Psoas muscle (tissue), 8 donors: ENCODE data around the gene TMTC2. TPM values are rescaled to one million over a fixed set of nuclear protein-coding genes. Genes with fewer than 3 reads are reported as not detected.

Experiments used
- ATAC-seq, 4 donors: fragments of 200-7000 bp; cut with Tn5 transposase; one replicate each; pipeline ENCODE4 v1.9.1; 2020; ENCODE audit warnings: moderate library complexity in 3 of 4, mild to moderate bottlenecking in 2 of 4
- DNase-seq, 2 donors: peaks; one replicate each; pipeline ENCODE4 v3.0.0-alpha.2; 2020
- H3K27ac ChIP-seq: fragments of 200-600 bp; one replicate; pipeline ENCODE4 v1.8.0; 2022
- H3K27me3 ChIP-seq, 3 donors: fragments of 200-600 bp in 1 of 3; one replicate each; pipeline versions ENCODE4 v1.6.1 to v1.8.0; 2013 to 2022; ENCODE audit warnings: low read length in 2 of 3, mild to moderate bottlenecking in 2 of 3, moderate library complexity in 1 of 3; ENCODE audit not compliant: insufficient read depth in 3 of 3
- H3K36me3 ChIP-seq, 2 donors: fragments of 200-600 bp in 1 of 2; one replicate each; pipeline versions ENCODE4 v1.6.1 to v1.8.0; 2013 to 2022; ENCODE audit warnings: low read depth in 1 of 2, mild to moderate bottlenecking in 1 of 2, moderate library complexity in 1 of 2; ENCODE audit not compliant: insufficient read depth in 1 of 2
- H3K4me1 ChIP-seq: fragments of 200-600 bp; one replicate; pipeline ENCODE4 v1.8.0; 2022
- H3K4me3 ChIP-seq: fragments of 200-600 bp; one replicate; pipeline ENCODE4 v1.8.0; 2022; ENCODE audit warnings: mild to moderate bottlenecking
- H3K9me3 ChIP-seq: fragments of 200-600 bp; one replicate; pipeline ENCODE4 v1.8.0; 2022
- WGBS, 3 donors: extraction: QIAGEN DNeasy Blood & Tissue Kit; methylation state at CpG; one replicate each; pipeline versions ENCODE4 v1.1.6 to v1.1.7; 2013; 5-methylcytosine and 5-hydroxymethylcytosine counted together
- intact Hi-C, 2 donors: fragments of 100-400 bp; cut with DNase I; formaldehyde crosslinking; loops; one replicate each; pipeline versions ENCODE4 v1.11.0 to v1.14.2; 2022
- polyA plus RNA-seq, 3 donors: library from polyadenylated mRNA; stranded (reverse); fragments of 200-250 nt; gene quantifications; one replicate each; pipeline ENCODE4 v1.2.3, GENCODE V29; 2013
- total RNA-seq, 4 donors: library from RNA; stranded (reverse); fragmentation: NEBNext Ultra II Directional in 2 of 4; extraction: Animal tissue kit (Norgen Biotek cat#: 25700) in 2 of 4; gene quantifications; one replicate each; pipeline versions ENCODE4 v1.2.1 to v1.2.4, GENCODE V29; 2021 to 2023
- TF ChIP-seq, protein P1 (sequence below): fragments of 200-600 bp; IDR thresholded peaks from one replicate; pipeline ENCODE4 v1.8.0; 2022; ENCODE audit warnings: antibody characterized with exemption
- donor health status: healthy with polysubstance abuse.
- donor health status: DM: no; HTN: no; CAD: no; lungs with moderate emphysema.
- donor health status: Bipolar disorder and iron deficiency.
- donor health status: healthy.
- donor health status: DM: yes; HTN: yes; CAD: no.
- donor health status: DM: no; HTN: no; CAD: no.
- donor health status: DM: no; HTN: no; CAD: no.
- donor health status: DM: yes; HTN: yes; CAD: no.

TMTC2 gene
- total and polyA plus RNA-seq, 7 donors, result 0.85 to 2.7 (median 1.8) TPM

DNA sequence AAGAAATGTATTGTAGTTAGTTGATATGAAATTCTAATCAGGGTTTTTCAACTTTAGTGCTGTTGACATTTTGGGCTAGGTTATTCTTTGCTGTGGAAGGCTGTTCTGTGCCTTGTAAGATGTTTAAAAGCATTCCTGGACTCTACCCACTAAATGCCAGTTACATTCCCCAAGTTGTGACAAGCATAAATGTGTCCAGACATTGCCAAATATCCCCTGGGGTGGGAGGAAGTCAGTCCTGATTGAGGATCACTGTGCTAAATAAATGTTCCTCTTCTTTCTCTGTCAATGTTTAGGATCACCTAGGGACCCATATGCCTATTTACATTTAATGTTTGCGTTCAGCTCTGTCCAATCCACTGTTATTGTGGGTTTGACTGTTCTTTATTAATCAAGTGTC is 268.3 kb downstream of the TMTC2 start:
- no peak overlapping the region for H3K27ac ChIP-seq
- WGBS, 3 donors, result 89 to 97% (median 90%) methylated on average over 1 of the region's 1 CpG

DNA sequence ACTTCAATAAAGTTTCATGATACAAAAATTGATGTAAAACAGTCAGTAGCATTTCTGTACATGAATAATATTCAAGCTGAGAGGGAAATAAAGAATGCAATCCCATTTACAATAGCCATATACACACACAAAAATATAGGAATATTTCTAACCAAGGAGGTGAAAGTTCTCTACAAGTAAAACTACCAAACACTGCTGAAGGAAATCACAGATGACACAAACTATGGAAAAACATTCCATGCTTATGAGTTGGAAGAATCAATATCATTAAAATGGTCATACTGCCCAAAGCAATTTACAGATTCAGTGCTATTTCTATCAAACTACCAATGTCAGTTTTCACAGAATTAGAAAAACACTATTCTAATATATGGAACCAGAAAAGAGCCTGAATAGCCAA is 272.3 kb downstream of the TMTC2 start:
- no peaks in the 10 kb centered on the region for H3K9me3 ChIP-seq
- no peak overlapping the region for H3K4me3 ChIP-seq
- no peaks in the 10 kb centered on the region for H3K36me3 ChIP-seq
- TF ChIP-seq, protein P1, sequence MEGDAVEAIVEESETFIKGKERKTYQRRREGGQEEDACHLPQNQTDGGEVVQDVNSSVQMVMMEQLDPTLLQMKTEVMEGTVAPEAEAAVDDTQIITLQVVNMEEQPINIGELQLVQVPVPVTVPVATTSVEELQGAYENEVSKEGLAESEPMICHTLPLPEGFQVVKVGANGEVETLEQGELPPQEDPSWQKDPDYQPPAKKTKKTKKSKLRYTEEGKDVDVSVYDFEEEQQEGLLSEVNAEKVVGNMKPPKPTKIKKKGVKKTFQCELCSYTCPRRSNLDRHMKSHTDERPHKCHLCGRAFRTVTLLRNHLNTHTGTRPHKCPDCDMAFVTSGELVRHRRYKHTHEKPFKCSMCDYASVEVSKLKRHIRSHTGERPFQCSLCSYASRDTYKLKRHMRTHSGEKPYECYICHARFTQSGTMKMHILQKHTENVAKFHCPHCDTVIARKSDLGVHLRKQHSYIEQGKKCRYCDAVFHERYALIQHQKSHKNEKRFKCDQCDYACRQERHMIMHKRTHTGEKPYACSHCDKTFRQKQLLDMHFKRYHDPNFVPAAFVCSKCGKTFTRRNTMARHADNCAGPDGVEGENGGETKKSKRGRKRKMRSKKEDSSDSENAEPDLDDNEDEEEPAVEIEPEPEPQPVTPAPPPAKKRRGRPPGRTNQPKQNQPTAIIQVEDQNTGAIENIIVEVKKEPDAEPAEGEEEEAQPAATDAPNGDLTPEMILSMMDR, result no peak
- ATAC-seq, result no peak
- H3K27me3 ChIP-seq, result no peaks in the 10 kb centered on the region
- no peak for DNase-seq
- intact Hi-C loops, result no loop called here
- H3K27ac ChIP-seq, result no peak overlapping the region
- H3K4me1 ChIP-seq, result no peaks in the 10 kb centered on the region

More for the DNA sequence above, 268.3 kb downstream of the TMTC2 start:
- Histone ChIP-seq H3K36me3 (no peaks in the 10 kb centered on the region), H3K4me1 (no peaks in the 10 kb centered on the region), H3K4me3 (no peak overlapping the region), H3K9me3 (no peaks in the 10 kb centered on the region), H3K27me3 (no peaks in the 10 kb centered on the region)
- TF ChIP-seq, protein P1, result no peak
- DNase-seq (no peak), ATAC-seq (no peak)
- intact Hi-C loops, result no loop called here

DNA sequence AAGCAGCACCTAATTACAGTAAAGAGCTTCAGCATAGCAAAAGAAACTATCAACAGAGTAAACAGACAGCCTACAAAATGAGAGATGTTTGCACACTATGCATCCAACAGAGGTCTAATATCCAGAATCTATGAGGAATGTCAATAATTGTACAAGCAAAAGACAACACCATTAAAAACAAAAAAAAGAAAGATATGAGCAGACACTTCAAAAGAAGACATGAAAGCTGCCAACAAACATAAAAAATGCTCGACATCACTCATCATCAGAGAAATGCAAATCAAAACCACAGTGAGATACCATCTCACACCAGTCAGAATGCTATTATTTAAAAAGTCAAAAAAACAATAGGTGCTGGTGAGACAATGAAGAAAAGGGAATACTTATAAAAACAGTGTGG is 273.1 kb downstream of the TMTC2 start:
- TF ChIP-seq, protein P1, result no peak
- Histone ChIP-seq H3K27ac (no peak overlapping the region), H3K36me3 (no peaks in the 10 kb centered on the region), H3K4me3 (no peak overlapping the region), H3K27me3 (no peaks in the 10 kb centered on the region), H3K4me1 (no peaks in the 10 kb centered on the region), H3K9me3 (no peaks in the 10 kb centered on the region)
- intact Hi-C loops, result no loop called here
- ATAC-seq, result no peak
- WGBS, 3 donors, result 91 to 93% (median 92%) methylated on average over 1 of the region's 1 CpG
- no peak for DNase-seq

DNA sequence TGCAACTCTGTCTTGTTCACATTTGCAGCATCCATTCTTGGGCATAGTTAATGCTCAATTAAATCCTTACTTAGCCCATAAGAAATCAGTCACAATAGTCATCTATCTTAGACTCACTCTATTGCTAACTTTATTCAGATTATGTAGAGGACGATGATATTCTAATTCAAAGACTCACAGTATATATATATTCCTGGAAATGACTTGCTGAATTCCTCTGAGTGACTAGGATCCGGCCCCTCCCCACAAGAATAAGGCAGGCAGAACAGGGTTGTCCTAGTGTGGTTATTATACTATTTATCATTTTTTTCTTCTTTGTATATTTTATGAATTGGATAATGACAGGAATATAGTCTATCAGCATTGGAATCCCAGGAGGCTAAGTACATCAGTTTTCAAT is 275.1 kb downstream of the TMTC2 start:
- H3K4me1 ChIP-seq, result no peaks in the 10 kb centered on the region
- WGBS, 3 donors, result 89 to 95% (median 92%) methylated on average over 2 of the region's 2 CpGs
- no peak for ATAC-seq
- TF ChIP-seq, protein P1, result no peak
- intact Hi-C loops, result no loop called here
- H3K9me3 ChIP-seq, result no peaks in the 10 kb centered on the region
- H3K4me3 ChIP-seq, result no peak overlapping the region
- no peak overlapping the region for H3K27ac ChIP-seq
- no peaks in the 10 kb centered on the region for H3K27me3 ChIP-seq
- no peak for DNase-seq
- H3K36me3 ChIP-seq, result no peaks in the 10 kb centered on the region

DNA sequence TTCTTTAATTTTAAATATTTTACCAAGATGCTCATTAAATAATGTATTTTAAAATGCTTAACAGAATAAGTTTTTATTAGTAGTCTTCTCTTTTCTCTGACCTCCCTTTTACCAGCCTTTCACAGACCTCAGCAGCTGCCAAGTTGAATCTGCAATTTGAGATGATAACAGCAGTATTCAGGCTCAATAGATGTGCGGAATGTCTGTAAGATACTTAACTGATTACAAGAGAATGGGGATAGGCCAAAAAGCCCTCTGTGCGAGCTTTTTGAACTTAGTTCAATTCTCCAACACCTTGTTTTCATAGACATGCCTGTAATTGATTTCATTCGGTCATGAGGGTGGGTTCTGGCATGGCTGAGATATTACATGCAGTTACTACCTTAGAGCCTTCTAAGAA is 277.2 kb downstream of the TMTC2 start:
- no peaks in the 10 kb centered on the region for H3K36me3 ChIP-seq
- no peak for ATAC-seq
- WGBS, 3 donors, result 51 to 59% (median 52%) methylated on average over 3 of the region's 3 CpGs
- intact Hi-C loops, result no loop called here
- no peak for DNase-seq
- H3K4me1 ChIP-seq, result no peaks in the 10 kb centered on the region
- TF ChIP-seq, protein P1, result no peak
- no peak overlapping the region for H3K27ac ChIP-seq
- H3K4me3 ChIP-seq, result no peak overlapping the region
- no peaks in the 10 kb centered on the region for H3K27me3 ChIP-seq
- no peaks in the 10 kb centered on the region for H3K9me3 ChIP-seq
